Astrocyte of the cerebellum (primary cell): ENCODE results near the gene NOP56.
A peak's percentile ranks its signal among the peaks of the same experiment; 100 is the strongest.
"Not testable (repeated sequence)": the region's sequence is repeated elsewhere in the genome, so short reads cannot be mapped to it uniquely, and the experiment has no call there.

Experiments used
- DNase-seq: peaks from one replicate; pipeline ENCODE4 v3.0.0-alpha.2; 2011; ENCODE audit warnings: low read depth
- H3K4me3 ChIP-seq: 2 replicates; pipeline ENCODE4 v1.5.1; 2011; ENCODE audit warnings: mild to moderate bottlenecking, low read depth, low read length, moderate library complexity
- CTCF ChIP-seq: IDR thresholded peaks from 2 replicates; pipeline ENCODE4 v1.5.1; 2012; ENCODE audit warnings: low read length, low read depth, moderate library complexity, mild to moderate bottlenecking; ENCODE audit errors: missing control alignments
- in situ Hi-C: cut with HindIII; loops from 2 replicates; pipeline ENCODE4 v1.10.0; 2017; ENCODE audit warnings: low sequenced_read_pairs

NOP56 gene

GRCh38 chr20:2673453-2673852 lies 21.0 kb downstream of the NOP56 start:
- H3K4me3 ChIP-seq, result no peak overlapping the region
- no peak for TF ChIP-seq CTCF
- no peak for DNase-seq
- in situ Hi-C loops, result no loop called here

- H3K4me3 ChIP-seq, result no peak overlapping the region
- no peak for TF ChIP-seq CTCF
- DNase-seq, result no peak
- in situ Hi-C loops, result no loop called here
Measured at GRCh38 chr20:2680046-2680445, 27.6 kb downstream of the NOP56 start.

- in situ Hi-C loops, H3K4me3 ChIP-seq, DNase-seq: not testable (repeated sequence)
Measured at GRCh38 chr20:2682040-2682439, 29.6 kb downstream of the NOP56 start.

DNA sequence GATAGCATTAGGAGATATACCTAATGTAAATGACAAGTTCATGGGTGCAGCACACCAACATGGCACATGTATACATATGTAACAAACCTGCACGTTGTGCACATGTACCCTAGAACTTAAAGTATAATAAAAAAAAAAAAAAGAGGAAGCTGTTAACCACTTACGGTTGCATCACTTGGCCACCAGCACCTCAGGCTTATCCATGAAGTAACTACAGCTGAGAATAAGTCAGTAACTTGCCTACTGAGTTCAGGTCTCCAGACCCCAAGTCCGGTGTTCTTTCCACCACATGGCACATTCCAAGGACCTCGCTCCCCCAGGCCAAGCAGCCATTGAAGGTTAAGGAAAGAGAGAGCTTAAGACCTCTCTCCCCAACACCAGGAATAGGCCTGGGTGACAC lies 32.4 kb downstream of the NOP56 start:
- H3K4me3 ChIP-seq, DNase-seq, in situ Hi-C loops: not testable (repeated sequence)

DNA sequence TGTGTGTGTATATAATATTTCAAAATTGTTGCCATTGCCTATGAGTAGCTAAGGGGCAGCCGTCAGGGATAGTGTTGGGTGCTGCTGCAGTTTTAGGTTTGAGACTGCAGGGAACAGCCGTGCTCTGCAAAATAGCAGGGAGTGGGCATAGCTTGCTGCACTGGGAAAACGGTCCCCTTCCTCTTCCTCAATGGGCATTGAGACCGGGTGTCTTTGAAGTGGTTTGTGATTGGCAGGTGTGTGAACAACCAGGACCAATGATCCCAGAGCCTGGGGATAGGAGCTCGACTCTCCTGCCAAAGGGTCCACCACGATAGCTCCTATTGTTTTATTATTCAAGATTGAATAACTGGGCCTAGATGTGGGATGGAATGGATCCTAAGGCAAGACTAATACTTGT lies 35.1 kb downstream of the NOP56 start:
- no peak overlapping the region for H3K4me3 ChIP-seq
- TF ChIP-seq CTCF, result no peak
- in situ Hi-C loops, result no loop called here
- DNase-seq, result no peak

DNA sequence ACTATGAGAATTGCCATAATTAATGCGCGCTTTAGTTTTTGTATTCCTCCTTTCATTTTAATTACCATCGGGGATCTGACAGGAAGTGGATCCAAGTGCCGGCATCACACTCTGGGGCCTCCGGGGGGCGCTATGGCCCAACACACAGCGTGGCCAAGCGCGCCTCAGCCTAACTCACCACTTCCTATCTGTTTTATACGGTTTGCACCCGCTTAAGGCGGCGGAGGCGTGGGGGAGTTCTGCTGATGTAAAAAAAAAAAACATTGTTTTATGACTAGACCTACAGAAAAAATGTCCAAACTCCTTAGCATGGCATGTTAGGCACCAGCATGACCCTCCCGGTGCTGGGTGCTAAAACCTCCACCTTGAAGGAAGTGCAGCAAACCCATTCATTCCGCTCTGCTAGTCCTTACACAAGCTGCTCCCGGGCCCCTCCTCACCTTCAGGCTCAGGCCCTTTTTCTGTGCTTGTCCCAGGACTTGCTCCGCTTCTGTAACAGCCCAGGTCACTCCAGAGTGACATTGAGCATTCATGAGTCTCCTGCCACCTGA lies 35.7 kb downstream of the NOP56 start:
- in situ Hi-C loops, result no loop called here
- no peak for DNase-seq
- H3K4me3 ChIP-seq, result no peak overlapping the region
- peak; percentile 52 for TF ChIP-seq CTCF

DNA sequence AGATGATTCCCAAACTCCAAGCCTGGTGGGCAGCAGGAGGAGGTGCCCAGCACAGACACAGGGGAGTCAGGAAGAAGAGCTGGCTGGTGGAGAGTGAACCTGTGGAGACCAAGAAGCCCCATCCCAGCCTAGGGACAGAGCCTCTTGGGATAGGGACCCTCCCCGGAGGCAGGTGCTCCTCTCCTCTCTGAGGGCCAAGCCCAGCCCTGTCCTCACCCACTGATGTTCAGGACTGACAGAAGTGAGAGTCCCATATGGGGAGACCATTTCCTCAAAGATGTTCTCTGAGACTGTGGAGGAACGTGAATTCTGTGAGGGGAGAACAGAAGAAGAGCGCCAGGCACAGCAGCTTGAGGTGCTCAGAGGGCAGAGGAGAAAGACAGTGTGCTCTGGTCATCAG lies 37.8 kb downstream of the NOP56 start:
- in situ Hi-C loops, result no loop called here
- TF ChIP-seq CTCF, result no peak
- no peak for DNase-seq
- no peak overlapping the region for H3K4me3 ChIP-seq

DNA sequence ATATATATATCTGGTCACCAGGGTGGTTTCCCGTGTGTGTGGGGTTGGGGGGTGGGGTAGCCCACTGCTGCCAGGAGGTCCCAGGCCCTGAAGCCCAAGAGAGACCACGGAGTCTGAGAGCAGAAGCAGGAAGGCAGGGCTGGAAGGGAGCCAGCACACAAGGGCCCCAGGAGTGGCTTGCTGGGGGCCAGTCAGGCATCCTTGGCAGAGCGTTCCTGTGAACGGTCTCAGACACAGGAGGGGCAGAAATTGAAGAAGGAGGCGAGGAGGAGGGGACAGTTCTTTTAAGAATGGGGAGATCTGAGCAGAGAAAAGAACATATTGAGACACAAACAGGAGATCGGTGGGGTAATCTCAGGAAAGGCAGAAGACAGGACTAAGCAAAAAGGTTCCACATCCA lies 38.3 kb downstream of the NOP56 start:
- no peak for DNase-seq
- no peak overlapping the region for H3K4me3 ChIP-seq
- no peak for TF ChIP-seq CTCF
- in situ Hi-C loops, result no loop called here
